ENCODE measurements around the gene MOSPD3.

The MOSPD3 gene

GRCh38 chr7:100572949-100573675 is 39.2 kb upstream of the MOSPD3 start:
- no peak for DNase-seq (ENCODE audit: low read depth)
- TF ChIP-seq CTCF (IDR thresholded peaks at IDR 0.05; ENCODE audit: insufficient read depth, low read depth, low read length, missing control alignments), result no peak
- no peak overlapping the region for H3K4me3 ChIP-seq (ENCODE audit: low read depth, low read length)

GRCh38 chr7:100573691-100574361 is 38.5 kb upstream of the MOSPD3 start, which contains the start of gene SAP25:
Gene SAP25, minus strand, starts transcription at chr7:100573900. Its CDS starts 158 bp downstream, at chr7:100573742.
- DNase-seq (ENCODE audit: low read depth), result no peak

GRCh38 chr7:100574362-100575205 is 37.8 kb upstream of the MOSPD3 start:
- no peak for DNase-seq (ENCODE audit: low read depth)
- TF ChIP-seq CTCF (IDR thresholded peaks at IDR 0.05; ENCODE audit: insufficient read depth, low read depth, low read length, missing control alignments), result no peak

More at GRCh38 chr7:100573691-100574361, 38.5 kb upstream of the MOSPD3 start, which contains the start of gene SAP25:
- H3K4me3 ChIP-seq (ENCODE audit: low read depth, low read length), result no peak within 1 kb of the TSS
- TF ChIP-seq CTCF (IDR thresholded peaks at IDR 0.05; ENCODE audit: insufficient read depth, low read depth, low read length, missing control alignments), result no peak

GRCh38 chr7:100575206-100575631 is 37.1 kb upstream of the MOSPD3 start:
- no peak for TF ChIP-seq CTCF (IDR thresholded peaks at IDR 0.05; ENCODE audit: insufficient read depth, low read depth, low read length, missing control alignments)
- DNase-seq (ENCODE audit: low read depth), result no peak
- no peak overlapping the region for H3K4me3 ChIP-seq (ENCODE audit: low read depth, low read length)

More at GRCh38 chr7:100574362-100575205, 37.8 kb upstream of the MOSPD3 start:
- no peak overlapping the region for H3K4me3 ChIP-seq (ENCODE audit: low read depth, low read length)

GRCh38 chr7:100575746-100576383 is 36.5 kb upstream of the MOSPD3 start:
- DNase-seq (ENCODE audit: low read depth), result no peak
- TF ChIP-seq CTCF (IDR thresholded peaks at IDR 0.05; ENCODE audit: insufficient read depth, low read depth, low read length, missing control alignments), result no peak
- H3K4me3 ChIP-seq (ENCODE audit: low read depth, low read length), result no peak overlapping the region

- H3K4me3 ChIP-seq (ENCODE audit: low read depth, low read length), result no peak overlapping the region
- no peak for TF ChIP-seq CTCF (IDR thresholded peaks at IDR 0.05; ENCODE audit: insufficient read depth, low read depth, low read length, missing control alignments)
- no peak for DNase-seq (ENCODE audit: low read depth)
Observed at GRCh38 chr7:100576384-100576993, 35.9 kb upstream of the MOSPD3 start.
